ENCODE results near the gene LSAMP.

LSAMP gene

DNA sequence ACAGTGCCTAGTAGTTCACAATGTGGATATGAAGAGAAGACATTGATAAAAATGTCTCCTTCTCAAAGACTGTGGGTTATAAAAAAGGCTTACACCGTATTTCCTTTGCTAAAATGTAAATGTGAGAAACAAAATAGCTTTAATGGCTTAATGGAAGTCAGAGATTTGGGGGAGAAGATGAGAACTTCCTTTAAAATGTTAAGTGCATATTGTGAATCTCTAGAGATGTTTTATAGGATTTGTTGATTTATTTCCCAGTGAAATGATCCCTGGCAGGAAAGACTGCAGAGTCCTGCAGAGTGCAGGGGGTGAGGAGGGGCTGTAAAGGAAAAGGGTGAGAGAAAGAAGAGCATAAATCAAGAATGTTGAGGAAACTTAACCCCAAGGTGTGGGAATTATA is 516.9 kb downstream of the LSAMP start:
- no peak for DNase-seq

DNA sequence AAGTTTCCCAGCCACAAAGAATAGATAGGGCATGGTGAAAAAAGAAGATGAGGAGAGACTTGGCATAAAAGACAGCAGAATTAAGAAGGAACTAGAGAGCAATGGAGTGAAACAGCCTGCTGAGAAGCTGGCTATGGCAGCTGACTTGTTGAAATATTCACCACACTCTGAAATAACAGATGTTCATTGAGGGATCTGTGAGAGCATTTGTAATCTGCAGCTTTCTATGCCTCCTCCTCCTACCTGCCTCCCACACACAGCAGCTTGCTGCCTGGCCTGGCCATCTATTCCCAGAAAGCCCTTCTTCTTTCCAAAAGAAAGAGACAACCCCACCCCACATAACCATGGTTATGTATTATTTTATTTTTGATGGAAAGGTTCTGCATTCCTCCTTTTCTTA is 518.1 kb downstream of the LSAMP start:
- no peak for DNase-seq

DNA sequence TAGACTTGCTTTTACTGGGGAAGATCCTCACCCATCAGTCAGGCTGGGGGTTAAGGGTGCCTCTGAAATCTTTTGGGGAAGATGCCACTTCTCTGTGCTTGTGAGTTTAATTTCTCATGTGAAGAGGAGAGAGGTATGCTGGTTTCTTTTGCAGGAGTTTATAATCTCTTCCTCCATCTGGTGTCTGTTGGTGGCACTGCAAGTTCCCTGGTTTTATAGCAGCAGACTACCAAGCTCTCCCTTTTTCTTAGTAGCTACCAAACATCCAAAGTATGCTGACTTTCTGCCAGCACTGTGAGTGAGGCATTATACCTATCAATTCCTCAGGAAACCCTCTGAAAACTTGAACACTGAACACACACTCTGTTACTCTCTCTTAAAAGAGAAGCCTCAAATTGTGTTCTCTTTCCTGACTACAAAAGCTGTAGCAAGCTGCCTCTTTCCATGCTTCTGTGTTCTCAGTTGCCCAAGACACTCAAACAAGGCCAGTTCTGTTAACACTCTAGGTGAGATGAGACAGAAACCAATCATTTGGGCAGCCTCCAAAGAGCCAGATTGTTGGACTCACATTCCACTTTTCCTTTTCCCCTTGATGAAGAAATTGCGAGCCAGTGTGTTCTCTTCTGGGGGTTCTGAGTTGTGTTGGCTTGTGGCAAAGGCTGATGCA is 522.5 kb downstream of the LSAMP start:
- DNase-seq, result no peak

DNA sequence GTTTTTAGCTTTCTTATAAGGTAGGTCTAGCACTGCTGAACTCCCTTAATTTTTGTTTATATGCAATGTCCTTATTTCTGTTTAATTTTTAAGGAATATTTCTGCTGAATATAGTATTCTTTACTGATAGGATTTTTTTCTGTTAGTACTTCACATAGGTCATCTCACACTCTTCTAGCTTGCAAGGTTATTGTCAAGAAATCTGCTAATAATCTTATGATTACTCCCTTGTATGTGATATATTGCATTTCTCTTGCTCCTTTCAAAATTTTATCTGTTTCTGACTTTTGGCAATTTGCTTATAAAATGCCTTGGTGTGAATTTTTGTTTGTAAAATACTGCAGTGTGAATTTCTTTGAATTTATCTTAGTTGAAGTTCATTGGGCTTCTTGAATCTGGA is 523.6 kb downstream of the LSAMP start:
- no peak for DNase-seq

DNA sequence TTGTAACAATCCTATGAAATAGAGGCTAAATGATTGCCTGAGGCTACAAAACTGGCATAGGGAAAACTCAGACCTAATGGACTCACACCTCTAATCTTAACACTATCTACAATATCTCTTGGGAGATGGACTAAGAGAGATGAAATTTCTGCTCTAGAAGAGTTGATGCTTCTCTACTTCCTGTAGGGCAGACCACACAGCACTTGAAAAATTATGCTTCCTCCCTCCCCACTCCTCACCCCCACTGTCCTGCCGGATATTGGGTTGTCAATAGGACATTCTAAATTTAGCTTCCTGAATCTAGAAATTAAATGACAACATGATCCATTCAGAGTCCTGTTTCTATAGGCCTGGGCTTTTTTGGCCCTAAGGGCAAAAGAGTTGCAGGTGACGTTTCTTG is 526.4 kb downstream of the LSAMP start:
- DNase-seq, result no peak

DNA sequence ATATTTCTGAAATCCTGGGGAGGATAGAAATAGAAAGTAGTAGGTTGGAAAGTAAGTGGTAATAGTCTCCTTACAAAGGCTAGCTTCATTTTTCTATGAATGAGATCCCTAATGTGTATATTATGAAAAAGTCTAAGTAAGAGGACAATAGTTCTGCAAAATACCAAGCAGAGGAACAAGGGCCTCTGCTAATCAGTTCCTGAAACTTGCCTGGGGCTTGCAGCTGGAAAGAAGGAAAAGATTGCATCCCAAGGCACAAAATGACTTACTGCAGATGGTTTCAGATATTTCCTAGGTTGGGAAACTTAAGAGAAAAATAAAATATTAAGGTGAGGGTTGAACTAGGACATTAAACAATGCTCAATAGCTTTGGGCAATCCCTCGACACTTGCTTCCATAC is 528.4 kb downstream of the LSAMP start:
- DNase-seq, result no peak

DNA sequence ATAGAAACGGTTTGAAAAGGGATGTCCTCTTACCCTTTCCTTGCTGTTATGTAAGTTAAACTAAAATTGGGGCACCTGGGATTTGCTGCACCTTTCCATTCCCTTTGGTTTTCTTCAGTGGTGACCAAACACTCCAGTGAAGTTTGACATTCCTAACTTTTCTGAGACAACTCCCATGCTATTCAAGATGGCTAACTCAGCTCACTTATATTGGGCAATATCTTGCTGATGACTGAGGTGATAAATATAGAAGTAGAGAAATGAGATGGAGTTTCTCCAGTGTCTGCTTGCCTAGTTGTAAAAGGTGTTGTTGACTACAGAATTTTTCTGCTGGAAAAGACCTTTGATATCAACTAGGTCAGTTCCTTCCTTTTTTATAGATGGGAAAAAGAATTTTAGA is 530.2 kb downstream of the LSAMP start:
- no peak for DNase-seq

DNA sequence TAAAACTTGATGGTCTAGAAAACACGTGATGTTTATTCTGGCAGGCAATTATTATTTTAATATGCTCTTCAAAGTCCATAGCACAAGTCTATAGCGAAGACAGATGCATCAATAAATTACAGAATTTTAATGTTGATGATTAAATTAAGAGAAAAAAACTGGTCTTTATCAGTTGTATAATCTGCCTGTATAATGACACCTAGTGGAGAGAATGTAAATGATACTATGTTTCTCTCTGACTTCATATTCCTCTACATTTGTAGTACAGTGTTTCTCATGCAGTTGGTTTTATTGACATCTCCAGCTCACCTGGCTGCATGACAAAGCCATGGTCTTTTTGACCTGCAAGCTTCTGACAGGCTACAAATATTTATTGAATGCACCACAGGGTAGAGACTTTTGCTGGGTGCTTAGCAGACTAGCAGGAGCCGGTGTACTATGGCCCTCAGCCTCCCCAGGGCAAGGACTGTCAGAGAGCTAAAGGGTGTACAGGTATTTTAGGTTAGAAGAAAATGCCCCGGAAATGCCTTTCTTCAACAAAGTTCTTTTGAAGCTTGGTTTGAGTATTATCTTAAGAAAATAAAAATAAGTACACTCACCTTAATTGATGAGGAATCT is 532.1 kb downstream of the LSAMP start:
- DNase-seq, result no peak

DNA sequence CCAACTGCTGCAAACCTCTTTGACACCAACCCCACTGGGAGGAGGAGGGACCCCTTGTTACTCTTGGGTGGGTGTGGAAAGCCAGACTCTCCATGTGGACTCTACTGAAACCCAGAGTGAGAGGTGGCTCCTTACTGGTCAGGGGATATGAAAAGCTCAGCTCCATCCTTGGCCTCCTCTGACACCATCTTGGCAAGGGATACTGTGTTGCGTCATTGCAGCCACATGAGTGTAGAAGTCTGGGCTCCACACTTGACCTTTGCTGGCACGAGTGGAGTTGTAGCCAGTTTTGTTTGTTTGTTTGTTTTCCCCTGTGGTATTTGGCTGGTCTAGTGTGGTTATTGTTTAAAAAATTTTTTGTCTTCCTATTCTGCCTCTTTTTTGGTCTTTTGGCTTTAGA is 532.9 kb downstream of the LSAMP start:
- no peak for DNase-seq

DNA sequence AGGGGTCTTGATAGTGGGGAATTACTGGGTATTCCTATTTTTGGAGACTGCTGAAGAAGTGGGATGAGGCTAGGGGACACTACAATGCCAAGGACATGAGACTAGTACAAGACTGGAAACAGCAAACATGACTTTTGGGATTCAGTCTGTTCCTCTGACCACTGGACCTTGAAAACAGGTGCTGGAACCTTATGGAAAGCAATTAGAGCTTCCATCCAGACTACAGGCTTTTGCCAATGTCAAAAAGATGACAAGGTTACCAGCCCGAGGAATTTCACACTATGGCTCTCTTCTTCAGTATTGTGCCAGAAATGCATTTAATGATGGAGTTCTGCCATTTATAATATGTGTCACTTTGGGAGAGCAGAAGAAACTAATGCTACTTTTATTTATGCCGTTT is 539.4 kb downstream of the LSAMP start:
- DNase-seq, result no peak

DNA sequence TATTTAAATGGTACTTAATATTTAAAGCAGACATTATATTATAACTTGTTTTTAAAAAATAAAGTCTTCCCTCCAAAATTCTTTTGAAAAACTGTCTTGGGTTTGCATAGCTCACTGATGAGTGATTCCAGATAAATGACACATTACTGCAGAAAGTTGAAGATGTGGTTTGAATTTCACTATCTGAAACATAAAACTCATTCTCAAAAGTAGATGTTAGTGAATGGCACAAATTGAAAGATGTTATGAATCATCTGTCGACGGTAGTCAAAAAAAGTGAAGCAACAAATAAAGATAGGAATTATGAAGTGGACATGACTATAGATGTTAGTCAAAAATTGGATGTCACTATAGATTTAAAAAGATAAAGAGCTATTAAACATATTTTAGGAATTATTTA is 541.4 kb downstream of the LSAMP start:
- no peak for DNase-seq

DNA sequence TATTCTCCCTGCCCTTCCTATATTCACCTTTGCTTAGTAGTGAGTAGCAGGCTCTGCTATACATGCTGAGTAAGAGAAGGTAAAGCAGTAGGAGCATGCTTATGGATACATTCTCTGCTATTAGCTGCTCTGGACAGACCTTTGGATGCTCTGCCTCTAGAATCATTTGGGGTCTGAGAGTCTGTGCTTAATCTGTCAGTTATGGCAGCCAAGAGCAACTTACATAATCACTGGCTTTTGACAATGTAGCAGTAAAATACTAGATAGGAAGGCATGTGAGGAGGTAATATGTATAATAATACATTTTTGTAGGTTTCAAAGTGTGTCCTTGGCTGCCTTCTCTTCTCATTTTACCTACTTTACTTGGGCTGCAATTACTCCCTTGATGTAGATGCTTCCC is 544.3 kb downstream of the LSAMP start:
- no peak for DNase-seq

DNA sequence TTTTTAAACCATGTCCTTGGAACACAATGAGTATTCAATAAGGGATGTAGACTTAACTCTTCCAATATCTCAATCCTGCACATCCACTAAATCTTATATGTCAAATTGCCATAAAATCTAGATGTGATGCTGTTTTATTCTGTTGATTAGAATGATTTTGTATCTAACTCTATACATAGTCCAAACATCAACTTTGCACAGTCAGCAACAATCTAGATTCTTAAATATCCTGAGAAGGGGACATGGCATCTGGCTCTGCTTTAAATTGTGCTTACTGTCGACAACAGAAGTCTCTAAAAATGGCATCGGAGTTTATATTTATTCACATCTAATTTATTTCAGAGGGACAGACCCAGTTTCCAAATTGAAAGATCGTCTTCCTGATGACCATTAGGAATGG is 545.8 kb downstream of the LSAMP start:
- DNase-seq, result no peak

DNA sequence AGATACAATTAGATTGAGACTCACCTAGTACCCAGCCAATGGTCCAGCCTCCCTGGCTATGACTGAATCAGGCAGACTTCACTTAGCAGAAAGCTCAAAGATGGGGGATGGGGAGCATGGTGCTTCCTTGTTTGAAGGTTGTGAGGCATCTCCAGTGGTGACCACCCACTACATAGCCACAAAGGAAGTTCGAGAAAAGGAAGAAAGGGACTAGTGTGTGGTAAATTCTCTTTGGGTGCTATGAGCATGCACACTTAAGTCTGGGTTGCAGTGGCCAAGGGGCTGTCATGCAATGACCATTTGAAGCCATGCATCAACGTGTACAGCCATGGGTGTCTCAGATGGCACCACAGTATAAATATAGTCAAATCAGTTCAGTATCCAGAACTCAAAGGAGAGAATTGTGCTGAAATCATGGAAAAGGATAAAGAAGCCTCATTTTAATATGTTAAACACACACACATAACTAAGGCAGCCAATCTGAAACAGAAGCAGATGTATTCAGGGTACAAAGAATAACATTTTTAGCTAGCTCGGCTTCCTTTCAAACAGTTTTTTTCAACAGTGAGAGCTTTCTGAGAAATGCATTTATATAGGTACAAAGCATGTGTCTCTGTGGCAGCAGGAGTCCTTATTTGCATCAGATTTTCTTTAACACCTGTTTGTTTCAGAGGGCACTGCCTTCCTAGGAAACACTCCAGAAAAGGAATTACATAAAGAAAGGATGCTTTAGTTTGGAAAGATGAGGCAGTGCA is 546.5 kb downstream of the LSAMP start:
- DNase-seq, result no peak

DNA sequence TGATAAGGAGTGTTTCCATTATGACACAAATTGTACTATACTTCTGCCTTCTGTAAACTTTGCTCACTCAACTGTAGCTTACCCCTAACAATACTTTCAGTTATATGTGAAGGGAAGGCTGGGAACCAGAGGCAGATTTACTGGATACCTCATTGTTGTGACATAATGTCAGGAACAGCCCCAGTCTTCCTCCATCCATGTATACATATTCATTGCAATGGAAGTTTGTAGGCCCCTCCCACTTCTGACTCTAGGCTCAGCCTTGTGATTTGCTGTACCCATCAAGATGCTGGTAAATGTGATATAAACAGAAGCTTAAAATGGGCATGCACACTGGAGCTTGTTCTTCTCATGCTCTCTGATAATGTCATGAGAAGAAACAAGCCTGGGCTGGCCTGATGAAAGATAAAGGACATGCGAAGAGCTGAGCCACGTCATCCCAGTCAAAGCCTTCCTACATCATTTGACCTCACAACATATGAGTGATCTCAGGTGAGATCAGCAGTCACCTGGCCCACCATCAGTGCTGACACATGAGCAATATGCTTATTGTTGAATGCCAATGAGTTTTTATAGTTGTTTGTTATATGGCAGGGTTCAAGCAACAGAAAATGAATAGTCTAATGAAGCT is 554.2 kb downstream of the LSAMP start:
- no peak for DNase-seq

DNA sequence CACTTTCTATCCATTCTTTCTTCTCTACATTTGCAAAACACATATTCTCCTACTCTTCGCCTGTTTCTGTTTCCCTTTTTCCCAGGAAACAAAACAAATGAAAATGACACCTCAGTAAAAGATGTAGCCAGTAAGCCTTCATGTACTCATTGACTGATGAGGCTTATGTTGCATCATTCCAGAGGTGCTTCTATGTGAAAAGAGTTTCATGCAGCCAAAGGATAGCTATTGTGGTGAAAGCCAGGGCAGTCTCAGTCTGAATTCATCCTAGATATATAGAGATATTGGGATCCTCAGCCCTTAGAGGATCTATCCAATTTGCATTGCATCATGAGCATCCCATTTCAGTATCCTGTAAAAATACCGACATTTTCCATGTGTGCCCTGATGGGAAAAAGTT is 554.7 kb downstream of the LSAMP start:
- DNase-seq, result no peak

DNA sequence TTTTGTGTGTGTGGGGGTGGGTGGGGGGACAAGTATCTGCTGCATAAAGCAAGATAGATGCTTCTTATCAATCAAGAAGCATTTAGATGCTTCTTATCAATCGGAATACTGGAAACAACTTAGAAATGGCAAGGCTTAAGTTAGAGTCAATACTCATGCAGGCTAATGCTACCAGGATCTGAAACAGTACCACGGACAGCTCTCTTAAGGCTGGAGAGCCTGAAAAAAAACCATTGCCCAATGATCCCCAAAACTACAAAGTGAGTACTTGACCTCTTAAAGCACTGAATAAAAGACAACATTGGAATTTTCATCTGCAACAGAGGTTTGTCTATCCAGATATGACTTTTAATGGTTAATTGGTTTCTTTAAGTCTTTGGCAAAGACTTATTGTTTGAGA is 559.7 kb downstream of the LSAMP start:
- DNase-seq, result no peak

DNA sequence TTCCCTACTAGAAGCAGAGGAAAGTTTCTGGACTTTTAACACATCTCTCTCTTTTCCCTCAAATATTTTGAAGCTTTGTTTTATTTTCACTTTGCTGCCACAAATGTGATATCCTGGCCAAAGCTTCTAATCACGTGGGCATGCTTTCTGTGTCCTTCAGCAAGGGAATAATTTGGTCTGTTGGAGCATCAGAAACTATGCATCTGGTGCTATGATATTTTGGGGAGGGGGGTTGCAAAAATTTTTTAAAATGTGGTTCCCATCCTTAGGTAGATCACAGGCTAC is 567.7 kb downstream of the LSAMP start:
- DNase-seq, result no peak

DNA sequence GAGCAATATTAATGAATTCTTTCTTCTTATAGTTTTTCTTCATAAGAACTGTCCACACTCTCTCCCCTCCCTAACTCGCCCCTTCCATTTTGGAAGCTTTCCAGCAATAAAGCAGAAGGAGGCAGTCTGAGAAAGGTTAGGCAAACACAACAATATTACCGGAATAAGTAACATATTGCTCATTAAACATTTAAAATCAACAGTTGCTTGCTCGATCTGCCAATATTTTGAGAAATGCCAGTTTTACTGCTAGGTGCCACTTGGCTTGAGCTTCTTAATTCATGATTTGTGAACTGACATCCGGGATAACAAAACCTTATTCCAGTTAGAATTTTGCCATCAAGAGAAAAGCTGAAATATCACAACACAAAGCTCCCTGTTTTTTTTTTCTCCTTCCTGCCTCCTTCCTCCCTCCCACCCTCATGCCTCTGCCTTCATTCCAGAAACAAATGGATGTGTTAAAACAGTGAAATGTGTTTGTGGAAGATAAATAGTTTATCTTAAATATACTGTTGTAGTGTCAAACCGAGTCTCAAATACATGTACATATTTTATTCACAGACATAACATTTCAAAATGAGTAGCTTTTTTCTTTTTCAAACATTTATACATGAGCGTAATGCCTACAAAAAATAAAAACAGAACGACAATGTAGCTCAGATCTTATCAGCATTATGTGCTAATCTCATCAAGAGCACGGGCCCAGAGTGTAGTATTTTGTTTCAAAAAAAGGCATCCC is 568.2 kb downstream of the LSAMP start:
- no peak for DNase-seq

DNA sequence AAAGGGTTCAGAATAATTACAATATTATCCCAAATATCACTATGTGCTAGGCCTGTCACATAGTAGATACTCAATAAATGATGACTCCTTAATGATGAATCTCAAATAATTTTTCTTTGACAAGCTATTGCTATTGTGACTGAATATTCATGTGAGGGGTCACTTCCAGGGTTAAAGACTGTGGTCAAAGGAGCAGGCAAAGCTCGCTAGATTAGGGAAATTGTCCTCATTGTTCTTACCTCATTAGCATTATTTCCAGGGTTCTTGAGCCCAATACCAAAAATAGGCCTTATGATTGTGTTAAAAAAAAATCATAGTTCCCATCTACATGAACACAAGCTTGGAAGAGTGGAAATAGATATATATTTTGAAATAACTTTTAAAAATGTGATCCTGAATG is 569.8 kb downstream of the LSAMP start:
- DNase-seq, result no peak

DNA sequence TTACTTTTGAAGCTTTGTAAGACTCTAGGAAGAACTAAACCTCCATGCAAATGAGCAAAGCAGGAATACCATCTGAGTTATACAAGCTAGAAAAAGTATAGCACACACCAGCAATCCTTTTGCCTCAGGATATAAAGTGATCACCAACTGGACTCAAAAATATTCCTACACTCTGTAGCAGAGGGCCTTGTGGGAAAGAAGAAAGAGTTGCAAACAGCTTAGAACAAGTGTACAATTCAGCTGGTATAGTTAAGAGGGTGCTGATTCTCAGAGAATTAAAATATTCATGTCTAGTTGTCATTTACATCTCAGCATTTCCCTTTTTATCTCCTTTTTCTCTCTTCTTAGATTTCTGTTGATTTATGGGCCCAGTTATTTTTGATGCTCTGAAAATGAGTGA is 573.6 kb downstream of the LSAMP start:
- no peak for DNase-seq

DNA sequence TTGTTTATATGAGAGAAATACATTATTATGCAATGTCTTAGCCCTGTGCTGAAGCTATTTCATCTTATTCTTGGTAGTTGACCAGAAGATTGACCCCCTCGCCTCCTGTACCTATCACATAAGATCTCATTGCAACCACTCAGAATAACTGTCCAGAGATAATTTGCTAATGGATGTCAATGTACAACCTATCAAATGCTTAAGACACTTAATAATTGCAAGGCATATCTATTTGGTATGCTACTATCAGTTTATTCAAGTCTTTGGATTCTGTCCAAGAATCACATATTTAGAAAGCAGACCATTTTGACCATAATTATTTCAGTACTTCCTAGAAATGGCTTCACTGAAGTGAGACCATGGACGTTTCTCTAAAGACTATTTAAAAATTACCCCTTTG is 580.4 kb downstream of the LSAMP start:
- no peak for DNase-seq

DNA sequence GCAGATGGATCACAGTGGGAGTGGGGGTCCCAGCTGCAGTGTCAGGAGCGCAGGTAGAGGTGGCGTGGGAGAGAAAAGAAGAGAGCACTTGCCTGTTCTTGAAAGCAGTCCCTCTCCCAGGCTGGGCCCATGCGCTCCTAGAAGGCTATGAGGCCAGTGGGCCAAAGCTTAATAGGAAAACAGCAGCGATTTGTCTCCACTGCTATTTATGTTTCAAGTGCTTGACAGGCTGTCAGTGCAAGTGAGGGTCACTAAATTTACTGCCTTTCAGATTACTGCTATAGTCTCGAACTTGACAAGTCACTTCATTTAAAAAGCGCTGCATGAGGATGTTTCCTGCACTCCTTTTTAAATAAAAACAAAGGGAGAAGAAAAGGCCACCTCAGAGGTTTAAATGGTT is 582.4 kb downstream of the LSAMP start:
- DNase-seq, result no peak

DNA sequence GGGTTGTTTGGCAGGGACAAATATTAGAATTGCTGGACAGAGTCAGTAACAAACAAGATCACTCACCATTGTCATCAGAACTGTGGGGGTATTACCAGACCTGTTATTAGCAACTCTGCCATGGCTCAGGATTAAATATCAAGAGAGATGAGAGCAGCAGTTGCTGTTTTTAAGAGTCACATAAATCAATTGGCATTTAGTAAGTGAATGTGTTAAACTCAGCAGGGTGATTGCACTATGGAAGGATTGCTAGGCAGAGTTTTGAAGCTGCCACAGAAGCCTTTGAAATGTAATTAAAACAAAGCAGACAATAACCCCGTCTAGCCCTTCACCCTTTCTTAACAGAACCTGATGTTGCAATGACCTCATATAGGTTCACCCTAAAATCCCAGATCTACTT is 583.2 kb downstream of the LSAMP start:
- DNase-seq, result no peak

Measured in activated naive CD4-positive, alpha-beta T cell treated with anti-CD3 and anti-CD28 coated beads, Interleukin-2, amount 50 U/mL, for 16 hours (primary cell).